ENCODE data around the gene UBXN6.

UBXN6 gene

GRCh38 chr19:4430760-4431159, 26.8 kb downstream of the UBXN6 start:
- Histone ChIP-seq H4K91ac (ENCODE audit: low read length) (no peak overlapping the region), H2AK5ac (ENCODE audit: low read length, severe bottlenecking) (no peak overlapping the region), H3K18ac (ENCODE audit: low read depth in 1 of 2, low read length in 2 of 2) (no peak overlapping the region), H3K4me1 (ENCODE audit: control insufficient read depth, insufficient read depth, low read depth, low read length) (no peaks in the 10 kb centered on the region), H3K9ac (ENCODE audit: low read length) (no peak overlapping the region), H4K8ac (ENCODE audit: low read length) (no peak overlapping the region), H2BK15ac (ENCODE audit: low read depth, poor library complexity, severe bottlenecking) (no peak overlapping the region), H3K4me3 (ENCODE audit: insufficient read depth in 1 of 2, low read depth in 1 of 2, low read length in 2 of 2) (no peak overlapping the region), H3K79me1 (replicated peaks; ENCODE audit: low read length, poor library complexity, severe bottlenecking) (peaks cover 7% of the 10 kb centered on the region), H3K14ac (ENCODE audit: low read length in 2 of 2) (no peak overlapping the region), H3K23ac (ENCODE audit: low read length in 2 of 2) (no peak overlapping the region), H3K4ac (ENCODE audit: low read depth in 1 of 2, low read length in 2 of 2) (no peak overlapping the region), H2BK120ac (ENCODE audit: low read depth, low read length) (no peak overlapping the region), H3K4me2 (ENCODE audit: low read length, poor library complexity, severe bottlenecking) (no peak overlapping the region), H3K9me3 (ENCODE audit: control insufficient read depth, low read length) (no peaks in the 10 kb centered on the region), H2BK12ac (ENCODE audit: low read length in 2 of 2) (no peak overlapping the region), H2BK5ac (ENCODE audit: low read depth, low read length, poor library complexity, severe bottlenecking) (no peak overlapping the region), H3K36me3 (ENCODE audit: control insufficient read depth in 1 of 2, insufficient read depth in 2 of 2, low read depth in 1 of 2, low read length in 2 of 2) (peaks cover 44 to 53% of the 10 kb centered on the region in 2 experiments), H2AFZ (ENCODE audit: low read depth, low read length) (no peak overlapping the region), H3K27ac (ENCODE audit: low read length, poor library complexity, severe bottlenecking) (no peak overlapping the region), H3K27me3 (ENCODE audit: control insufficient read depth in 1 of 2, insufficient read depth in 1 of 2, low read length in 2 of 2) (no peaks in the 10 kb centered on the region)
- DNase-seq = no peak
- 97% methylated on average over 11 of the region's 12 CpGs for WGBS

DNA sequence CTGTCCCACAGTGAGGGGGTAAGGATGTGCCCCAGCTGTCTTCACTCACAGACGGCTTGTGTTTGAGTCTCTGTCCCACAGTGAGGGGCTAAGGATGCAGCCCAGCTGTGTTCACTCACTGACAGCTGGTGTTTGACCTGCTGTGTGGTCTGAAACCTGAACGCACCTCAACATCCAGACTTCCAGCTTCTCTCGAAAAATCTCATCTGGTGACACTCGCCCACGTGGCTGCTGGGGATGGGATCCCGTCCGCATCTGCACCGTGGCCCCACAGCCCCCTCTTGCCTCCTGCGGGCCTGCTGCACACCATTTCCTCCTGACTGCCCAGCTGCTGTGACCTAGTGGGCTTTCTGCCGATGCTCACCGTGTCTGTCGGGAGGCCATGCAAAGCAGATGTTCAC, 27.8 kb downstream of the UBXN6 start:
- Histone ChIP-seq H3K4ac (ENCODE audit: low read depth in 1 of 2, low read length in 2 of 2) (no peak overlapping the region), H2AFZ (ENCODE audit: low read depth, low read length) (no peak overlapping the region)
- WGBS = 93% methylated on average over 12 of the region's 12 CpGs

GRCh38 chr19:4429256-4429655, 28.3 kb downstream of the UBXN6 start:
- H3K36me3 ChIP-seq (ENCODE audit: control insufficient read depth in 1 of 2, insufficient read depth in 2 of 2, low read depth in 1 of 2, low read length in 2 of 2) = peaks cover 44 to 52% of the 10 kb centered on the region in 2 experiments
- H3K4me3 ChIP-seq (ENCODE audit: insufficient read depth in 1 of 2, low read depth in 1 of 2, low read length in 2 of 2) = no peak overlapping the region
- no peak overlapping the region for H2AFZ ChIP-seq (ENCODE audit: low read depth, low read length)
- H2BK15ac ChIP-seq (ENCODE audit: low read depth, poor library complexity, severe bottlenecking) = peak overlapping the region; percentile 33
- H2BK120ac ChIP-seq (ENCODE audit: low read depth, low read length) = no peak overlapping the region
- no peak overlapping the region for H4K91ac ChIP-seq (ENCODE audit: low read length)
- peaks cover 9% of the 10 kb centered on the region for H3K79me1 ChIP-seq (replicated peaks; ENCODE audit: low read length, poor library complexity, severe bottlenecking)
- no peak overlapping the region for H3K9ac ChIP-seq (ENCODE audit: low read length)
- no peak overlapping the region for H2BK5ac ChIP-seq (ENCODE audit: low read depth, low read length, poor library complexity, severe bottlenecking)
- no peaks in the 10 kb centered on the region for H3K27me3 ChIP-seq (ENCODE audit: control insufficient read depth in 1 of 2, insufficient read depth in 1 of 2, low read length in 2 of 2)
- H2BK12ac ChIP-seq (ENCODE audit: low read length in 2 of 2) = no peak overlapping the region
- no peaks in the 10 kb centered on the region for H3K9me3 ChIP-seq (ENCODE audit: control insufficient read depth, low read length)
- H3K27ac ChIP-seq (ENCODE audit: low read length, poor library complexity, severe bottlenecking) = no peak overlapping the region
- no peak overlapping the region for H4K8ac ChIP-seq (ENCODE audit: low read length)
- H3K4ac ChIP-seq (ENCODE audit: low read depth in 1 of 2, low read length in 2 of 2) = no peak overlapping the region
- H3K18ac ChIP-seq (ENCODE audit: low read depth in 1 of 2, low read length in 2 of 2) = no peak overlapping the region
- no peak overlapping the region for H2AK5ac ChIP-seq (ENCODE audit: low read length, severe bottlenecking)
- H3K23ac ChIP-seq (ENCODE audit: low read length in 2 of 2) = no peak overlapping the region
- H3K4me2 ChIP-seq (ENCODE audit: low read length, poor library complexity, severe bottlenecking) = no peak overlapping the region
- DNase-seq = no peak
- no peak overlapping the region for H3K14ac ChIP-seq (ENCODE audit: low read length in 2 of 2)
- H3K4me1 ChIP-seq (ENCODE audit: control insufficient read depth, insufficient read depth, low read depth, low read length) = peaks cover 3% of the 10 kb centered on the region
- 96% methylated on average over 16 of the region's 16 CpGs for WGBS

More for the DNA sequence above, 27.8 kb downstream of the UBXN6 start:
- no peaks in the 10 kb centered on the region for H3K9me3 ChIP-seq (ENCODE audit: control insufficient read depth, low read length)
- no peak for DNase-seq
- peaks cover 44 to 56% of the 10 kb centered on the region in 2 experiments for H3K36me3 ChIP-seq (ENCODE audit: control insufficient read depth in 1 of 2, insufficient read depth in 2 of 2, low read depth in 1 of 2, low read length in 2 of 2)
- H3K4me1 ChIP-seq (ENCODE audit: control insufficient read depth, insufficient read depth, low read depth, low read length) = peaks cover 3% of the 10 kb centered on the region
- no peak overlapping the region for H3K4me2 ChIP-seq (ENCODE audit: low read length, poor library complexity, severe bottlenecking)
- no peak overlapping the region for H3K23ac ChIP-seq (ENCODE audit: low read length in 2 of 2)
- H2BK12ac ChIP-seq (ENCODE audit: low read length in 2 of 2) = no peak overlapping the region
- no peak overlapping the region for H2BK5ac ChIP-seq (ENCODE audit: low read depth, low read length, poor library complexity, severe bottlenecking)
- no peak overlapping the region for H3K9ac ChIP-seq (ENCODE audit: low read length)
- no peak overlapping the region for H3K14ac ChIP-seq (ENCODE audit: low read length in 2 of 2)
- no peak overlapping the region for H2AK5ac ChIP-seq (ENCODE audit: low read length, severe bottlenecking)
- no peaks in the 10 kb centered on the region for H3K27me3 ChIP-seq (ENCODE audit: control insufficient read depth in 1 of 2, insufficient read depth in 1 of 2, low read length in 2 of 2)
- no peak overlapping the region for H2BK120ac ChIP-seq (ENCODE audit: low read depth, low read length)
- no peak overlapping the region for H3K27ac ChIP-seq (ENCODE audit: low read length, poor library complexity, severe bottlenecking)
- no peak overlapping the region for H4K8ac ChIP-seq (ENCODE audit: low read length)
- no peak overlapping the region for H4K91ac ChIP-seq (ENCODE audit: low read length)
- no peak overlapping the region for H2BK15ac ChIP-seq (ENCODE audit: low read depth, poor library complexity, severe bottlenecking)
- H3K4me3 ChIP-seq (ENCODE audit: insufficient read depth in 1 of 2, low read depth in 1 of 2, low read length in 2 of 2) = no peak overlapping the region
- peaks cover 9% of the 10 kb centered on the region for H3K79me1 ChIP-seq (replicated peaks; ENCODE audit: low read length, poor library complexity, severe bottlenecking)
- no peak overlapping the region for H3K18ac ChIP-seq (ENCODE audit: low read depth in 1 of 2, low read length in 2 of 2)

GRCh38 chr19:4428326-4428975, 29.1 kb downstream of the UBXN6 start:
- H3K23ac ChIP-seq (ENCODE audit: low read length in 2 of 2) = no peak overlapping the region
- H3K4me1 ChIP-seq (ENCODE audit: control insufficient read depth, insufficient read depth, low read depth, low read length) = peaks cover 3% of the 10 kb centered on the region
- H2BK120ac ChIP-seq (ENCODE audit: low read depth, low read length) = no peak overlapping the region
- H3K79me1 ChIP-seq (replicated peaks; ENCODE audit: low read length, poor library complexity, severe bottlenecking) = peaks cover 9% of the 10 kb centered on the region
- DNase-seq = no peak
- H2AFZ ChIP-seq (ENCODE audit: low read depth, low read length) = no peak overlapping the region
- no peak overlapping the region for H3K4me2 ChIP-seq (ENCODE audit: low read length, poor library complexity, severe bottlenecking)
- no peak overlapping the region for H3K4ac ChIP-seq (ENCODE audit: low read depth in 1 of 2, low read length in 2 of 2)
- H3K4me3 ChIP-seq (ENCODE audit: insufficient read depth in 1 of 2, low read depth in 1 of 2, low read length in 2 of 2) = no peak overlapping the region
- no peak overlapping the region for H3K27ac ChIP-seq (ENCODE audit: low read length, poor library complexity, severe bottlenecking)
- WGBS = 97% methylated on average over 20 of the region's 20 CpGs
- H4K91ac ChIP-seq (ENCODE audit: low read length) = no peak overlapping the region
- H3K18ac ChIP-seq (ENCODE audit: low read depth in 1 of 2, low read length in 2 of 2) = no peak overlapping the region
- H2AK5ac ChIP-seq (ENCODE audit: low read length, severe bottlenecking) = no peak overlapping the region
- H2BK5ac ChIP-seq (ENCODE audit: low read depth, low read length, poor library complexity, severe bottlenecking) = no peak overlapping the region
- H3K9me3 ChIP-seq (ENCODE audit: control insufficient read depth, low read length) = no peaks in the 10 kb centered on the region
- H2BK15ac ChIP-seq (ENCODE audit: low read depth, poor library complexity, severe bottlenecking) = no peak overlapping the region
- peaks cover 43 to 55% of the 10 kb centered on the region in 2 experiments for H3K36me3 ChIP-seq (ENCODE audit: control insufficient read depth in 1 of 2, insufficient read depth in 2 of 2, low read depth in 1 of 2, low read length in 2 of 2)
- H3K27me3 ChIP-seq (ENCODE audit: control insufficient read depth in 1 of 2, insufficient read depth in 1 of 2, low read length in 2 of 2) = no peaks in the 10 kb centered on the region
- H3K9ac ChIP-seq (ENCODE audit: low read length) = no peak overlapping the region
- no peak overlapping the region for H3K14ac ChIP-seq (ENCODE audit: low read length in 2 of 2)
- no peak overlapping the region for H4K8ac ChIP-seq (ENCODE audit: low read length)
- H2BK12ac ChIP-seq (ENCODE audit: low read length in 2 of 2) = no peak overlapping the region

Data from mesenchymal stem cell (in vitro differentiated cells and primary cell).